Astrocyte (in vitro differentiated cells and primary cell): Measurements from ENCODE around the gene MET. TPM values are rescaled to one million over a fixed set of nuclear protein-coding genes. Genes with fewer than 3 reads are reported as not detected.

Source experiments
- DNase-seq: peaks from one replicate; pipeline ENCODE4 v3.0.0-alpha.2; 2010; ENCODE audit warnings: low read depth
- FAIRE-seq: peaks from 2 replicates; lab custom pipeline; 2011; peaks lifted over from hg19 to GRCh38; lab: Jason Lieb, UNC
- H2AFZ ChIP-seq: 2 replicates; pipeline ENCODE4 v1.6.0; 2012; ENCODE audit warnings: low read depth, low read length, inconsistent platforms
- H3K27ac ChIP-seq: 2 replicates; pipeline ENCODE4 v1.5.1; 2011; ENCODE audit warnings: low read depth, low read length, inconsistent platforms
- H3K27me3 ChIP-seq: 2 replicates; pipeline ENCODE4 v1.6.0; 2011; ENCODE audit warnings: low read length, inconsistent platforms; ENCODE audit not compliant: insufficient read depth
- H3K36me3 ChIP-seq: 2 replicates; pipeline ENCODE4 v1.5.1; 2011; ENCODE audit warnings: low read length, inconsistent platforms; ENCODE audit not compliant: insufficient read depth
- H3K4me1 ChIP-seq: 2 replicates; pipeline ENCODE4 v1.5.1; 2011; ENCODE audit warnings: low read length, inconsistent platforms; ENCODE audit not compliant: insufficient read depth
- H3K4me2 ChIP-seq: 2 replicates; pipeline ENCODE4 v1.6.0; 2012; ENCODE audit warnings: low read length, inconsistent platforms
- H3K4me3 ChIP-seq: 2 replicates; pipeline ENCODE4 v1.5.1; 2011; ENCODE audit warnings: low read depth, mild to moderate bottlenecking, low read length, inconsistent platforms; ENCODE audit not compliant: insufficient read depth
- H3K79me2 ChIP-seq: 2 replicates; pipeline ENCODE4 v1.6.0; 2012; ENCODE audit warnings: mild to moderate bottlenecking, low read length, inconsistent platforms; ENCODE audit not compliant: insufficient read depth
- H3K9ac ChIP-seq: 2 replicates; pipeline ENCODE4 v1.6.0; 2012; ENCODE audit warnings: mild to moderate bottlenecking, low read length, inconsistent platforms
- H3K9me3 ChIP-seq: 2 replicates; pipeline ENCODE4 v1.5.1; 2012; ENCODE audit warnings: low read depth, mild to moderate bottlenecking, low read length, inconsistent platforms; ENCODE audit not compliant: insufficient read depth
- H4K20me1 ChIP-seq: 2 replicates; pipeline ENCODE4 v1.6.0; 2012; ENCODE audit warnings: low read length, inconsistent platforms; ENCODE audit not compliant: insufficient read depth
- H3K27ac Mint-ChIP-seq: one replicate; pipeline ENCODE4 v1.8.0; 2021; ENCODE audit warnings: mild to moderate bottlenecking, mixed read lengths; ENCODE audit not compliant: unreplicated experiment
- H3K27me3 Mint-ChIP-seq: one replicate; pipeline ENCODE4 v1.8.0; 2021; ENCODE audit warnings: low read depth, mixed read lengths; ENCODE audit not compliant: unreplicated experiment
- H3K36me3 Mint-ChIP-seq: one replicate; pipeline ENCODE4 v1.8.0; 2021; ENCODE audit warnings: low read depth, mixed read lengths; ENCODE audit not compliant: unreplicated experiment
- H3K4me1 Mint-ChIP-seq: one replicate; pipeline ENCODE4 v1.8.0; 2021; ENCODE audit warnings: low read depth, mixed read lengths; ENCODE audit not compliant: unreplicated experiment
- H3K4me3 Mint-ChIP-seq: one replicate; pipeline ENCODE4 v1.8.0; 2021; ENCODE audit warnings: mild to moderate bottlenecking, moderate library complexity, mixed read lengths; ENCODE audit not compliant: unreplicated experiment
- H3K9me3 Mint-ChIP-seq: one replicate; pipeline ENCODE4 v1.8.0; 2021; ENCODE audit warnings: mild to moderate bottlenecking, mixed read lengths; ENCODE audit not compliant: unreplicated experiment
- CTCF ChIP-seq: IDR thresholded peaks from 2 replicates; pipeline ENCODE4 v1.5.1; 2011; ENCODE audit warnings: low read depth, mild to moderate bottlenecking, inconsistent platforms, low read length, moderate library complexity; ENCODE audit not compliant: insufficient read depth
- EZH2 ChIP-seq: IDR thresholded peaks from 2 replicates; pipeline ENCODE4 v1.6.1; 2012; ENCODE audit warnings: mild to moderate bottlenecking, low read length, inconsistent platforms; ENCODE audit not compliant: insufficient read depth
- total RNA-seq: library from RNA; stranded (reverse); gene quantifications from 2 replicates; pipeline ENCODE4 v1.2.1, GENCODE V29; 2021

The MET gene
- total RNA-seq, 1 donor from 2014 or later: 8.2 TPM

- H3K79me2 ChIP-seq: no peaks in the 10 kb centered on the region
- H3K27ac ChIP-seq: no peak overlapping the region
- no peak overlapping the region for H3K9ac ChIP-seq
- no peak for TF ChIP-seq CTCF
- TF ChIP-seq EZH2: no peak
- no peaks in the 10 kb centered on the region for H3K27me3 ChIP-seq
- H3K4me3 ChIP-seq: no peak overlapping the region
- no peaks in the 10 kb centered on the region for H4K20me1 ChIP-seq
- H3K4me1 Mint-ChIP-seq: no peaks in the 10 kb centered on the region
- H3K36me3 Mint-ChIP-seq: no peaks in the 10 kb centered on the region
- no peak overlapping the region for H3K4me3 Mint-ChIP-seq
- DNase-seq: no peak
- H3K4me1 ChIP-seq: no peaks in the 10 kb centered on the region
- H3K27ac Mint-ChIP-seq: no peak overlapping the region
- H3K9me3 ChIP-seq: no peaks in the 10 kb centered on the region
- H2AFZ ChIP-seq: no peak overlapping the region
- peaks cover under 1% of the 10 kb centered on the region for H3K9me3 Mint-ChIP-seq
- FAIRE-seq: no peak
- no peak overlapping the region for H3K4me2 ChIP-seq
- peaks cover 3% of the 10 kb centered on the region for H3K27me3 Mint-ChIP-seq
- H3K36me3 ChIP-seq: no peaks in the 10 kb centered on the region
Measured at GRCh38 chr7:116829493-116829892, 157.5 kb downstream of the MET start.

- H3K36me3 Mint-ChIP-seq: no peaks in the 10 kb centered on the region
- Histone ChIP-seq H3K79me2 (no peaks in the 10 kb centered on the region), H3K4me2 (no peak overlapping the region), H3K4me3 (no peak overlapping the region), H3K36me3 (no peaks in the 10 kb centered on the region), H4K20me1 (no peaks in the 10 kb centered on the region), H2AFZ (no peak overlapping the region), H3K9ac (no peak overlapping the region), H3K4me1 (no peaks in the 10 kb centered on the region), H3K9me3 (no peaks in the 10 kb centered on the region), H3K27ac (no peak overlapping the region), H3K27me3 (no peaks in the 10 kb centered on the region)
- FAIRE-seq: no peak
- no peaks in the 10 kb centered on the region for H3K4me1 Mint-ChIP-seq
- no peaks in the 10 kb centered on the region for H3K9me3 Mint-ChIP-seq
- TF ChIP-seq EZH2 (no peak), CTCF (no peak)
- H3K4me3 Mint-ChIP-seq: no peak overlapping the region
- no peak for DNase-seq
- no peak overlapping the region for H3K27ac Mint-ChIP-seq
- peaks cover 3% of the 10 kb centered on the region for H3K27me3 Mint-ChIP-seq
Measured at GRCh38 chr7:116832692-116833091, 160.7 kb downstream of the MET start.

GRCh38 chr7:116834815-116835504 lies 163.0 kb downstream of the MET start:
- no peak overlapping the region for H3K4me3 ChIP-seq
- no peaks in the 10 kb centered on the region for H4K20me1 ChIP-seq
- Mint-ChIP-seq H3K4me3 (no peak overlapping the region), H3K9me3 (peaks cover 2% of the 10 kb centered on the region), H3K4me1 (no peaks in the 10 kb centered on the region), H3K36me3 (no peaks in the 10 kb centered on the region), H3K27ac (no peak overlapping the region), H3K27me3 (peaks cover 3% of the 10 kb centered on the region)
- TF ChIP-seq EZH2 (no peak), CTCF (no peak)
- H2AFZ ChIP-seq: no peak overlapping the region
- no peaks in the 10 kb centered on the region for H3K36me3 ChIP-seq
- H3K27me3 ChIP-seq: no peaks in the 10 kb centered on the region
- no peaks in the 10 kb centered on the region for H3K4me1 ChIP-seq
- no peak overlapping the region for H3K27ac ChIP-seq
- DNase-seq: peak; percentile 48
- no peaks in the 10 kb centered on the region for H3K79me2 ChIP-seq
- H3K9ac ChIP-seq: no peak overlapping the region
- FAIRE-seq: peak; percentile 45
- no peaks in the 10 kb centered on the region for H3K9me3 ChIP-seq
- no peak overlapping the region for H3K4me2 ChIP-seq
